ENCODE results near the gene OR2A1.
"Not testable (repeated sequence)": the region's sequence is repeated elsewhere in the genome, so short reads cannot be mapped to it uniquely, and the experiment has no call there.

OR2A1 gene

DNA sequence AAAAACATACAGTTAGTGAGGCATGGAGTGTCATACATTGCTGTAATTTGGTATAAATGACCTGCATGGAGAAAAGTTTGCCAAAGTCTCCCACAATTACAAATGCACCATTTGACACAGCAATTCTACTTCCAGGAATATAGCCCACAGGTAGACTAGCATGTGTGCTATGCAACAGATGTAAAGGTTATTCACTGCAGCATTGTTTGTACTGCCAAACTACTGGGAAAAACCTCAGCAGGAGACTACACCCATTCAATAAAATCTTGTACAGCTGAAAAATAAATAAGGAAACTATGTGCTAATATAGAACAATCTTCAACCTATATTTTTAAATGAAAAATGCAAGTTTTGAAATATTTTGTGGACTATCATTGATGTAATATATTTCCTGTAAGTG, 17.8 kb downstream of the OR2A1 start:
- DNase-seq = not testable (repeated sequence)

DNA sequence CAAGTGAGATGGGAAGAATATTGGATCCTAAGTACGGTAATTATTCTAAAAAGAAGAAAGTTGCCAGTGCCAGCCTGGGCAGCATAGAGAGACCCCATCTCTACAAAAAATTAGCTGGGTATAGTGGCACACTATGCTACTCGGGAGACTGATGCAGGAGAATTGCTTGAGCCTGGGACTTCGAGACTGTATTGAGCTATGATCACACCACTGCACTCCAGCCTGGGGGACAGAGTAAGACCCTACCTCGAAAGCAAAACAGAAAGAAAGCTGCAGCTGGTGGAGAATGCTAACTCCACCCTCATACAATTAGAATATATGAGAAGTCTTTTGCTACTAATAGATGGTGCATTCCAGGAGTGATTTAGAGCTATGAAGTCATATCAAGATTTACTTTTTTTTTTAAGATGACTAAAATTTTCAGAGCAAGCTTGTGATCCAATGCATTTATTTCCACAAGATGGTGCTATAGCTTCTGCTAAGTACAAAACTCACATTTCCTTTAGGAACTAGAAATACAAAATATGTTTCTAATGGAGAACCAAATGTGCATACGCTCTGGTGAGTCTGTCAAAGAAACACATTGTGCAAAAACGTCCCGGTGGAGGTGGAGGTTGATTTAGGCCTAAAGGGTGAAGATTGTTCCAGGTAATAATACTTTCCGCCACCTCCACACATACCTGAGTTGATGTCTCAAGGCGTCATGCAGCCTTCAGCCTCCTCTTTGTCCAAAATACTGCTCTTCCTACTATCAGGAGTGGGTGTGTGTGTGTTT, 19.2 kb downstream of the OR2A1 start:
- not testable (repeated sequence) for DNase-seq

DNA sequence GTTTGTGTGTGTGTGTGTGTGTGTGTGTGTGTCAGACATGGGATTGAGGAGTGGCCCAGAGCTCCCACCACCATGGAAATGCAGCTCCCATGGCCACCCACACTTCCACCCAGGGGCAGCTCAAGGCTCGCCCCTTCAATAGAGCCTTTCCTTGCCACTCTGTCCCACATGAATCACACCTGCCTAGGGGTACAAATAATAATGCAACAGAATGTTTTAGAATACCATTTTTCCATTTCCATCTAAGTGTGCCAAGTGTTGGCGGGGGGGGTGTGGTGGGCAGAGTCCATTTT, 19.7 kb downstream of the OR2A1 start:
- DNase-seq = not testable (repeated sequence)

DNA sequence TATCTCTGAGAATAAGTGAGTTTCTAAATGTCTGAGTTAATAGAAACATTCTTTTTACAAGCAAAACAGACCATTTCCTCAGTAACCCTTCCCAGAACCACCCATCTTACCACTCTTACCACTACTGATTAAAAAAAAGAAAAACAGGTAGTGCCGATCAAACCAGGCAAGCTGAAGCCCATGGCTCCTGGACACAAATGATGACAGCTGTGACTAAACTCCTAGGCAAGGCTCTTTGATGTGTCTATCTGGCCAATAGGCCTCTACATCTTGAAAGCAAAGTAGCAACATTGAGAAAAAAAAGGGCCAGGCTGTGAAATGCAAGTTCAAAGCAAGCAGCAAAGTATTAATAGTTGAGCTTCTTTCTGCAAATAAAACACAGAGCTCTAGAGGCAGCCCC, 36.4 kb downstream of the OR2A1 start:
- not testable (repeated sequence) for DNase-seq

DNA sequence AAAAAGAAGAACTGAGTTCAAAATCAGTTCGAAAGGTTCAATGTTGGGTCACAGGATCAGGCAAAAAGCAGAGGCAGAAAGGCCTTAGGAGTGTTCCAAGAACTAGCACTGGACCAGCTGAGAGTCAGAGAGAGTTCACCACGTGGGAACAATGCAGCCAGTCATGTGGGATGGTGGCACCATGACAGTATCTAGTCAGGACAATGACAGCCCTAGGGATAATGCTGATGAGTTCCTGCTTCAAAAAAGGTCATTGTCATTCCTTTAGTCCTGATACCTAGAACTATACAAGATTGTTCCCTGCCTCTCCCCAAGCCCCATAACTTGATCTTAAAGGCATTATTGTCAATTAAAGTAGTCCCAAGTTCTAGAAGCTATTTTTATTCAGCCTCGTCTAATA, 39.4 kb downstream of the OR2A1 start:
- DNase-seq = not testable (repeated sequence)

DNA sequence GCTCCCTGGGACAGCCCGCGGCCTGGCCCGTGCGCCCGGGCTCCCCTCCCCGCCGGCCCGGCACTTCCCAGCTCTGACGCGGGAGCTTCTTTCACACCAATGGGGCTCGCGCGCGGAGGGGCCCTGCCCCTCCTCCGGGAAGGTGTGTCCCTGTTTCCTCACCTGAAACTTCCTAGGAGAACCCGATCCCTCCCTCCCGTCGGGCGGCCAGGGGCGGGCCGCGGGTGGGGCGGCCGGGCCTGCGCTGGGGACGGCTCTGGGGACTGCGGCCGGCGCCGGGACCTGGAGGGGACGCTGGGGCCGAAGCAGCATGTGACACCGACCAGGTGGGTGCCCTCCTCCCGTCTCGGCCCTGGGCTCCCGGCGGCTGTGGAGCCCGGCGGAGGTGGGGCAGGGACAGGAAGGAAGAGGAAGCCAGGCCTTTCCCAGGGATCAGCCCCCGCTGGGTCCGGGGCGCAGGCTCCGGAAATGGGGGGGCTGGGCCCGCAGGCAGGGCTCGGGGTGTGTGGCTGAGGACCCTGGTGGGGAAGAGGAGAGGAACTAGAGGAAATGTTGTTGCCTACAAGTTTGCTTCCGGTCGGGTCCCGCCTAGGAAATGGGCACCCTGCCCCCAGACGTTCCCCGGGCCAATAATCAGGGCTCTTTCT, 43.1 kb downstream of the OR2A1 start, which contains the start of gene ARHGEF5:
TSS of gene ARHGEF5 (plus strand) at position 227 of the 647 bp plus-strand sequence. CDS start 7,268 bp downstream, outside the sequence.
- not testable (repeated sequence) for DNase-seq

DNA sequence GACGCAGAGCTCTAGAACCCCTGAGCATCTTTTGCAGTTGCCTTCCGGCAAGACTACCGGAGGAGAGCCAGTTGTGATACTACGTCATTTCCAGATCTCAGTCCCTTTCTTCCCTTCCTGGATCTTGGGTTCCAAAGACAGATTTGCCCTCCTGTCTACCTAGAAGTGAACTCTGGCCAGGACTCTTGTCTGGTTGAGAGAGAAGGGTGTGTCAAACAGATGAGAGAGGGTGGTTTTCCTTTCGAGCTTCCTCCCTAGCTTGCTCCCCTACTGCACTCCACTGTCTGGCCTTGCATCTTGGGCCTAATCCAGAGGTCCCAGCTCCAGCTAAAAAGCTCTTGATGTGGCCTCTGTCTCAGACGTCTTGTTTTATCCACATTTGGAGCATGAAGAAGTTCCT, 44.0 kb downstream of the OR2A1 start:
- not testable (repeated sequence) for DNase-seq

DNA sequence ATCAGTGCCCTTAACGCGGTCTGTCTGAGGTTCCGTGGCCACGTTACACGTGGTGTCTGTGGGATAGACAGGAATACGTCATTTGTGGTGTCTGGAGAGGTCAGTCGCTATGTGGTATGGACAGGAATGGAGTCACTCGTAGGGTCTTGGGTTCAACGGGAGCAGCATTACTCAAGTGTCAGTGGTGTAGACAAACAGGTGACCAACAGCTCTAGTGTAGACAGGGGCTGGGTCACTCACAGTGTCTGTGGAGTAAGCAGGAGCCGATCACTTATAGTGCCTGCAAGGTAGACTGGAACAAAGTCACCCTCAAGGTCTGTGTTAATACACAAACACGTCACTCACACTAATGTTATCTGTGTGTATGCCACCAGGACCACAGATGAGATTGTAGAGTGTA, 44.6 kb downstream of the OR2A1 start:
- DNase-seq = not testable (repeated sequence)

DNA sequence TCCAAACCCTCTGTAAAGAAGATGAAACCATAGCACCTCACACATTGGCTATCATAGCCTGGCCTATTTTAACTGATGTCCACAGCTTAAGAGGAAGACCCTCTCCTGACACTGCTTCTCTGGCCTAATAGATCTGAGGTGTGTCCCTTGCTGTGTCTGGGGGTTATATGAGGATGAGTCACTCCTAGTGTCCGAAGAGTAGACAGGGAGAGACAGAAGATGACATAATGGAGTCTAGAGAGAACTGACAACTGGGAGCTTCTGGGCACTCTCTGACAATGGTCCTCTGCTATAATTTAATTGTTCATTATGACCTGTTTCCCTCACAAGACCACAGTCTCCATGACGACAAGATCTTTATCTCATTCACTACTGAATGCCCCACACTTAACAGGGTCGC, 49.8 kb downstream of the OR2A1 start:
- DNase-seq = not testable (repeated sequence)

DNA sequence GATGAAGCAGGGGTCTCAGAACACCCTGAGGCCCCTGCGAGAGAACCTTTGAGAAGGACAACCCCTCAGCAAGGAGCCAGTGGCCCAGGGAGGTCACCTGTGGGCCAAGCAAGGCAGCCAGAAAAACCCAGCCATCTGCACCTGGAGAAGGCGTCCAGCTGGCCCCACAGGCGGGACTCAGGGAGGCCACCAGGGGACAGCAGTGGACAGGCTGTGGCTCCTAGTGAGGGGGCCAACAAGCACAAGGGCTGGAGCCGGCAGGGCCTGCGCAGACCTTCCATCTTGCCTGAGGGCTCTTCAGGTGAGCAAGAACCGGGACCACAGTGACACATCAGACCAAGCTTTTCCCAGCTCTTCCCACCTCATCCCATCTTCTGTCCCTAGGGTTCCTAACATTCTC, 53.3 kb downstream of the OR2A1 start:
- DNase-seq = not testable (repeated sequence)

DNA sequence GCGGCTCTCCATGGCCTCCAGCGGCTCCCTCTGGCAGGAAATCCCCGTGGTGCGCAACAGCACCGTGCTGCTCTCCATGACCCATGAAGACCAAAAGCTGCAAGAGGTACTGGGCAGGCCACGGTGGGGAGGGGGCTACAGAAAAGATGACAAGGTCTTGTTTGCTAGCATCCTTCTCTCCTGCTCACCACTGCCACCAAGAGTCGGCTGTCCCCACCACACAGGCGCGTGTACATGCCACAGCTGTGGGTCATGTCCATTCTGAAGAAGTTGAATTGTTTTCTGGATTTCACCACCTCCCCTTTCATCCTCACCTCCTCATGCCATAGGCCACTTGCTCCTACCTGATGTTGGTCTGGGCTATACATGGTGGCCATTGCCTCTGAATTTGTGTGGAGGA, 55.0 kb downstream of the OR2A1 start:
- not testable (repeated sequence) for DNase-seq

DNA sequence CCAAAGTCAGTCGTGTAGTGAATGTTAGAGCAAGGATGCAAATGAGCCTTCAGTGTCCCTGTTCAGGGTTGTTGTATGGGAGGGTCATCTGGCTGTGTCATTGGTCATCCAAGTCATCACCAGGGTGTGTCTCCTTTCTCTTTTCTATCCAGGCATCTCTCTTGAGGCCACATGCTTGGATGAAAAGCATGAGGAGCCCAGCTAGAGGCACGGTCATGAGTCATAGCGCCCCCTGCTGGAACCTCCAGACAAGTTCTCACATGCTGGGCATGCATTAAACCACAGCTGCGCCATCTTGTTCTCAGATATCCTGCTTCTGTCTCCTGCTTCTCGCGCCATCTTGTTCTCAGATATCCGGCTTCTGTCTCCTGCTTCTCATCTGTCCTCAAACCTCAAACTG, 57.0 kb downstream of the OR2A1 start:
- DNase-seq = not testable (repeated sequence)

Measured in NCI-H1092 treated with DMSO at 0.1 percent for 48 hours (cell line).